ENCODE measurements around the gene PPP2R1B. TPM values are rescaled to one million over a fixed set of nuclear protein-coding genes. Genes with fewer than 3 reads are reported as not detected.

The PPP2R1B gene
- total and polyA plus RNA-seq, 8 donors: 5.5 to 71.2 (median 24.8) TPM

DNA sequence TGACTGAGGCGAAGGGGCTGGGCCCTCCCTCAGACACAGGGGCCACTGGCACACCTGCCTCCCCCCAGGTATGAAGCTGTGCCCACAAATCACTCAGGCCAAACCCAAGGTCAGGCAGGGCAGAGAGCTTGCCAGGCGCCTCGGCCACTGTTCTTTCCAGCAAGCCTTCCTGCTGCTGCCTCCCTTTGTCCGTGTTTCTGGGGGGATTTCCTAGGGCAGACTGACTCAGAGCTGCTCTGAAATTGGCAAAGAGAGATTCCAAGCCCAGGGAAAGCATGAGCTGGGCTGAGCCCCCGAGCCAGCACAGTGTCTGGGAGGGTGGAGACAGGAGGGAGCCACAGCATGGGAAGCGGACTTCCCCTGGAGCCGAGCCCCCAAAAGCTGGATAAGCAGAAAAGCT, 33.2 kb downstream of the PPP2R1B start:
- no peak overlapping the region for H3K4me3 ChIP-seq
- H3K4me1 ChIP-seq: peaks cover 60 to 94% (median 85%) of the 10 kb centered on the region in 4 donors
- peak in 2 of 3 donors; percentile 13 to 68 for TF ChIP-seq POLR2AphosphoS5 (IDR thresholded peaks at IDR 0.05)
- TF ChIP-seq POLR2A (IDR thresholded peaks at IDR 0.05): no peak
- H3K27me3 ChIP-seq: no peaks in the 10 kb centered on the region
- H3K36me3 ChIP-seq: peaks cover 0 to 15% (median 8%) of the 10 kb centered on the region in 4 donors
- peak in 1 of 2 donors; percentile 81 for DNase-seq
- WGBS, 5 donors: 40 to 51% (median 48%) methylated on average over 4 to 7 of the region's 7 CpGs
- intact Hi-C loops (cut with DNase I; ENCODE audit: low total_unique reads): no loop called here
- no peaks in the 10 kb centered on the region for H3K9me3 ChIP-seq
- peak overlapping the region; percentile 73 to 93 (median 90) for H3K27ac ChIP-seq

DNA sequence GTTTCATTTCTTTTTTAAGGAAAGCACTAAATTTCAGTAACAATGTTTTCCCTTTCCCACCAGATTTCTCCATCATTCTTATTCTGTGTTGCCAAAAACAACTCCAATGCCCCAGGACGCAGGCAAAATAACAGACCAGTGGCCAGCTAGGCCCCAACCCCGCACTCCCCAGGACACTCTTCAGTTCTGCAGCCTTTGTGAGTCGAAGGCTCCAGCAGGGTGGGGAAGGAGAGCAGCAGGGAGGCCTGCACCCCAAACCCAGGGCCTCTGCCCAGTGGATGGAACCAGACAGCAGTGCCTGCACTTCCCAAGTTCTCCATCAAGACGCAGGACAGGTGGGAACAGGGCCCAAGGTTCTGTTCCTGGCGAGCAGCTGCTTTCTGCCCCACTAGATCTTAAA, 34.4 kb downstream of the PPP2R1B start:
- intact Hi-C loops (cut with DNase I; ENCODE audit: low total_unique reads): no loop called here
- TF ChIP-seq POLR2A (IDR thresholded peaks at IDR 0.05) (no peak), POLR2AphosphoS5 (IDR thresholded peaks at IDR 0.05) (no peak), EP300 (IDR thresholded peaks at IDR 0.05) (no peak)
- TF ChIP-seq, protein P1, sequence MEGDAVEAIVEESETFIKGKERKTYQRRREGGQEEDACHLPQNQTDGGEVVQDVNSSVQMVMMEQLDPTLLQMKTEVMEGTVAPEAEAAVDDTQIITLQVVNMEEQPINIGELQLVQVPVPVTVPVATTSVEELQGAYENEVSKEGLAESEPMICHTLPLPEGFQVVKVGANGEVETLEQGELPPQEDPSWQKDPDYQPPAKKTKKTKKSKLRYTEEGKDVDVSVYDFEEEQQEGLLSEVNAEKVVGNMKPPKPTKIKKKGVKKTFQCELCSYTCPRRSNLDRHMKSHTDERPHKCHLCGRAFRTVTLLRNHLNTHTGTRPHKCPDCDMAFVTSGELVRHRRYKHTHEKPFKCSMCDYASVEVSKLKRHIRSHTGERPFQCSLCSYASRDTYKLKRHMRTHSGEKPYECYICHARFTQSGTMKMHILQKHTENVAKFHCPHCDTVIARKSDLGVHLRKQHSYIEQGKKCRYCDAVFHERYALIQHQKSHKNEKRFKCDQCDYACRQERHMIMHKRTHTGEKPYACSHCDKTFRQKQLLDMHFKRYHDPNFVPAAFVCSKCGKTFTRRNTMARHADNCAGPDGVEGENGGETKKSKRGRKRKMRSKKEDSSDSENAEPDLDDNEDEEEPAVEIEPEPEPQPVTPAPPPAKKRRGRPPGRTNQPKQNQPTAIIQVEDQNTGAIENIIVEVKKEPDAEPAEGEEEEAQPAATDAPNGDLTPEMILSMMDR (IDR thresholded peaks at IDR 0.05): no peak
- Histone ChIP-seq H3K27ac (peak overlapping the region; percentile 5 to 93 (median 90)), H3K27me3 (no peaks in the 10 kb centered on the region), H3K4me1 (peaks cover 60 to 82% (median 73%) of the 10 kb centered on the region in 4 donors), H3K4me3 (no peak overlapping the region), H3K36me3 (peaks cover 7 to 19% (median 15%) of the 10 kb centered on the region in 4 donors), H3K9me3 (no peaks in the 10 kb centered on the region)
- no peak for DNase-seq
- WGBS, 5 donors: 82 to 92% (median 87%) methylated on average over 5 of the region's 5 CpGs

DNA sequence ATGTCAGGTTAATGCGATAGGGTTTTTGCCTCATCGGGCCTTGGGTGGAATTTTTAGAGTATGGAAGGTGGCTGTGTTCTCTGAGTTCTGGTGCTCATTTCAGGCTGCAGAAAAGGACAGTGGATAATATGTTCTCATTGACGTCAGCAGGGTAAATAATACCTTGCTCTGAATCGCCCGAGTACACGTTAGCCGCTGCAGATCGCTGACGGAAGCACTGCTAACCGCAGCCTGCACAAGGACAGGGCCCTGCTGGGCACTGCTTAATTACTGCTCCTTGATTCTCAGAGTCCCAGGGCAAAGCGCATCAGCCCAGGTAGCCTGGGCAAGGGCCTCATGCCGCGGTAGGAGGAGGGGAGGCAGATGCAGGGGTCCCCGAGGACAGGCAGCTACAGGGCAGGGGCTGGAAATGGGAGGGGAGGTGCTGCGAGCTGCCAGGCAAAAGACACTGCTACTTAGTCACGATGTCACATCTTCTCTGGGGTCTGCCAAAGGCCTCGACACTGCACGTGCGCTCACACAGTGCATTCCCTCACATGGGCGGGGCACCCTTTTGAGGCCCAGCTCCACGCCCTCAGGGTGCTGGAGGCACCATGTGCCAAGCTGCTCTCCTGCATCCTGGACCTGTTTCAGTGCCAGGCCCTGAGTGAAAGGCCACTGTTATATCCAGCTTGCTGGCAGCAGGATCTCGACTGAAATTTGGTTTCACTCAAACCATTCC, 35.2 kb downstream of the PPP2R1B start:
- Histone ChIP-seq H3K4me1 (peaks cover 55 to 74% (median 65%) of the 10 kb centered on the region in 4 donors), H3K27ac (peak overlapping the region; percentile 77 to 93 (median 90)), H3K27me3 (no peaks in the 10 kb centered on the region), H3K4me3 (no peak overlapping the region), H3K9me3 (no peaks in the 10 kb centered on the region), H3K36me3 (peaks cover 14 to 24% (median 21%) of the 10 kb centered on the region in 4 donors)
- DNase-seq: peak; percentile 76 to 87
- intact Hi-C loops (cut with DNase I; ENCODE audit: low total_unique reads): no loop called here
- TF ChIP-seq POLR2AphosphoS5 (IDR thresholded peaks at IDR 0.05): peak; percentile 53 to 62 (median 55)
- TF ChIP-seq, protein P1 (IDR thresholded peaks at IDR 0.05): no peak
- no peak for TF ChIP-seq EP300 (IDR thresholded peaks at IDR 0.05)
- peak in 1 of 4 donors; percentile 14 for TF ChIP-seq POLR2A (IDR thresholded peaks at IDR 0.05)
- WGBS, 5 donors: 29 to 64% (median 40%) methylated on average over 21 to 22 of the region's 22 CpGs

DNA sequence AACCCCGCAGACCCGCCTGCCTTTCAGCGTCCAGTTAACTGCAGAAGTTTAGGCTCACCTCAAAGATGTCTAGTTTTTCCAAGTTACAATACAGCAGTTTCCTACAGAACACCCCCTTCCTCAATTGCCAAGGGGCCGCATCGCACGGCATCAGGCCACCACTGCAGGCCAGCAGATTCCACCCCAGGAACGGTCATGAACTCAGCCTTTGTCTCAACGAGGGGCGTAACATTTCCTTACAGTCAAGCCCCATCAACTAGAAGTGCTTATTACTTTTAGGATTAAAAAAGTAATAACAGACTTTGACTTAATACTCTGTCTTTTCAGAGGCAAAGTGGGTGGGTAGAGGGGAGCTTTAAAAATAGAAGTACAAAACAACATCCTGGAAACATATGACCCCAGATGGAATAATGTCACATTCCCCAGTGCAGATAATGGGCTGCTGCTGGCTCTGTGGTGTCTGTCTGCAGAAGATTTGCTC, 36.3 kb downstream of the PPP2R1B start:
- 55 to 61% (median 59%) methylated on average over 9 of the region's 9 CpGs for WGBS, 5 donors
- intact Hi-C loops (cut with DNase I; ENCODE audit: low total_unique reads): no loop called here

More for the DNA sequence above, 36.3 kb downstream of the PPP2R1B start:
- TF ChIP-seq POLR2A (IDR thresholded peaks at IDR 0.05) (no peak), POLR2AphosphoS5 (IDR thresholded peaks at IDR 0.05) (no peak), EP300 (IDR thresholded peaks at IDR 0.05) (no peak)
- TF ChIP-seq, protein P1 (IDR thresholded peaks at IDR 0.05): no peak
- peak overlapping the region; percentile 12 to 93 (median 90) for H3K27ac ChIP-seq
- no peak for DNase-seq
- peaks cover 23 to 35% (median 33%) of the 10 kb centered on the region in 4 donors for H3K36me3 ChIP-seq
- H3K4me1 ChIP-seq: peaks cover 53 to 62% (median 57%) of the 10 kb centered on the region in 4 donors
- no peaks in the 10 kb centered on the region for H3K9me3 ChIP-seq
- H3K27me3 ChIP-seq: no peaks in the 10 kb centered on the region
- H3K4me3 ChIP-seq: no peak overlapping the region

Data from stomach (tissue), 9 donors.